Left lobe of liver (tissue), 2 donors: ENCODE measurements around the gene MBTPS1. TPM values are rescaled to one million over a fixed set of nuclear protein-coding genes. Genes with fewer than 3 reads are reported as not detected.

Source experiments
- ATAC-seq: fragments of 200-7000 bp; cut with Tn5 transposase; one replicate; pipeline ENCODE4 v1.9.1; 2020; ENCODE audit warnings: mild to moderate bottlenecking, moderate library complexity
- DNase-seq: peaks from one replicate; pipeline ENCODE4 v3.0.0-alpha.2; 2020; ENCODE audit warnings: low spot score
- total RNA-seq: library from RNA; stranded (reverse); gene quantifications from one replicate; pipeline ENCODE4 v1.2.1, GENCODE V29; 2021
- donor health status: DM: no; HTN: no; CAD: no; lungs with moderate emphysema.
- donor health status: DM: no; HTN: yes; CAD: no.

The MBTPS1 gene
- total RNA-seq, 1 donor from 2014 or later, result 41.3 TPM

DNA sequence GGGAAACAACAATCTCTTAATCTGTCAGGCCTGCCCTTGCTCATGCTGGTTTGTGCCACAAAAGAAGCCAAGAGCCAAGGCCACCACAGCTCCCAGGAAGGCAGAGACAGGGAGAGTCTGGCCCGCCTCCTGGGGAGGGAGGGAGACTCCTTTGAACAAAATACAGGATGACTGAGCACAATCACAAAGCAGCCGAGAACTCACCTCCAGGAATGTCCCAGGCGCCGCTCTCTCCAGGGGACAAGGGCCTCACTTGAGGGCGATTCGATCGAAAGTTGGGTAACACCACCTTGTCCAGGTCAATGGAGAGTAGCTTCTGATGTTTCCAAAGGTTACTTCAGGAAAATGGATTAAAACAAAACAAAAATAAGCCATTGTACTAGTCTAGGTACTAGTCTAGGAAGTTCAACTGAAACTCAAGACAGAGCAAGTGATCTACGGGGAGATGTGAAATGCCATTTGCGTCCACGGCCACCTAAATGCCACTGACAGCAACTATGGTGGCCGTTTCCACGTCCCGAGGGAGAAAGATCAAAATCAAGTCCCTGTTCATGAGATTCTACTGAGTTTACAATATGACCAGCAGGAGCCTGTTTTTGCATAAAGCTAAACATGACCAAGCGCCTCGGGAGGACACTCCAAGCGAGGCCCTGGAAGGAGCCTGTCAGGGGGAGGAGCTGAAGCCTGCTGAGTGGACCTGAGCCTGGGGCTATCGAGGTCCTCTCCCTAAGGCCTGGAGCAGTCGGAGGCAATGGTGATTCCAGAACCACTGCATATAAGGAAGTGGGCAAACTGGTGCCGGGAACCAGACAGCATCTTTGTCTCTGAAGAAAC is 60.7 kb downstream of the MBTPS1 start:
- no peak for ATAC-seq
- DNase-seq, result peak; percentile 21

DNA sequence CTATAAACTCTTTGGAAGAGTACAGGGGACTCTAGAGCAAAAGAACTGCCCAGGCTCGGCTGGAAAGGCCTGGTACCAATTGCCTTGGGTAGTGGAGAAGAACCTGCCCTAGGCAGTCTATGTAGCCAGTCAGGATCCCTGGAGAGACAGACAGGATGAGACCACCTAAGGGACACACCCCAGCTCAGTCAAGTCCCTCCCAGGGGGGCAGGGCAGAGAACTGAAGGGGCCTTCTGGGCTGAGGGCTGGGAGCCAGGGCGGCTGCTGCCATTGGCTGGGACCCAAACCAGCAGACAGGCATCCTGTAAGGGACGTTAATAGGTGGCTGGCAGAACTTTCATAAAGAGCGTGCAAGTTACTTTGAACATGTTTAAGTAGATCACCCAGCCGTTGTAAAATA is 61.4 kb downstream of the MBTPS1 start:
- DNase-seq, result no peak
- ATAC-seq, result no peak

DNA sequence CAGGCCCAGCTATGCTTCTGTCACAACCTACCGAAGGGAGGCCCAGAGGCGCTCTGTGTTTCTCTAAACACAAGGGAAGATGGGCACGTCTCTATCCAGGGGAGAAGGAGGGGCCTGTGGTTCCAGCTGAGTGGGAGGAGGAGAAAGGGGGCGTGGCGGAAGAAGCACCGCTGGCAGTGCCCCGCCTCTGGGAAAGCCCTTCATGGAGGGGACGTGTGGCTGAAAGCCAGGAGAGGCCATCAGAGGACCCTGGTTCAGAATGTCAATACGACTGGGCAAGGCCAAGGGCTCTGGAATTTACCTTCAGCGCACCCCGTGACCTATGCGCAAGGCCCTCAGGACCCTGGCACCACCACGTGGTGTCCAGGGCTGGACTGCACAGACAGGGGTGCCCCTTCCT is 61.8 kb downstream of the MBTPS1 start:
- no peak for DNase-seq
- ATAC-seq, result no peak

DNA sequence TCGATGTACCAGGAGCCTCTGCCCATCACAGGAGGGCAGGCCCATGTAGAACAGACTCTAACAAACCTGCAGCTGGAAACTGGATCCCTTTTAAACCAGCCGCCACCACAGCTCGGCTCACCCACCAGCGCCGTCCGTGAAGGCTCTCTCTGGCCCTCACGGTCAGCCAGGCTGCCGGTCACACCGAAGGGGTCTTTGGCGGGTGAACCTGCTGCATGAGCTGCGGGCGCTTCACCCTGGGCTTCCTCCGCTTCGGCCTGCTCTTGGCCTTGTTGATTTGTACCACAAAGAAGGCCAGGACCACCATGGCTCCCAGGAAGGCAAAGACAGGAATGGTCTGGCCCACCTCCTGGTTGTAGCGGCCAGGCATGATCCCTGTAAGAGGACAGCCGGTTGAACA is 62.5 kb downstream of the MBTPS1 start:
- DNase-seq (no peak), ATAC-seq (no peak)

DNA sequence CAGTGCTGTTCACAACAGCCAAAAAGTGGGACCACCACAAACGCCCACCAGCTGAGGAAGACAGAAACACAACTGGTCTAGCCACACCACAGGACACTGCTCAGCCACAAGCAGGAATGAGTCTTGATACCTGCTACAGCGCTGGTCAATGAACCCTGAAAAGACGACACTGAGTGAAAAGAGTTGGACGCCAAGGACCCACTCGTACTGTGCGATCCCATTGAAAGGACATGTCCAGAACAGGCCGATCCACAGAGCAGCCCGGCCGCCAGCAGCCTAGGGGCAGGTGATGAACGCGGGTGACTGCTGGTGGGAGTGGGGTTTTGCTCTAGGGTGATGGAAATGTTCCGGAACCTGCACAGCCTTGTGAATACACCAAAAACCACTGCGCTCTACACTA is 63.5 kb downstream of the MBTPS1 start:
- DNase-seq, result no peak
- no peak for ATAC-seq

DNA sequence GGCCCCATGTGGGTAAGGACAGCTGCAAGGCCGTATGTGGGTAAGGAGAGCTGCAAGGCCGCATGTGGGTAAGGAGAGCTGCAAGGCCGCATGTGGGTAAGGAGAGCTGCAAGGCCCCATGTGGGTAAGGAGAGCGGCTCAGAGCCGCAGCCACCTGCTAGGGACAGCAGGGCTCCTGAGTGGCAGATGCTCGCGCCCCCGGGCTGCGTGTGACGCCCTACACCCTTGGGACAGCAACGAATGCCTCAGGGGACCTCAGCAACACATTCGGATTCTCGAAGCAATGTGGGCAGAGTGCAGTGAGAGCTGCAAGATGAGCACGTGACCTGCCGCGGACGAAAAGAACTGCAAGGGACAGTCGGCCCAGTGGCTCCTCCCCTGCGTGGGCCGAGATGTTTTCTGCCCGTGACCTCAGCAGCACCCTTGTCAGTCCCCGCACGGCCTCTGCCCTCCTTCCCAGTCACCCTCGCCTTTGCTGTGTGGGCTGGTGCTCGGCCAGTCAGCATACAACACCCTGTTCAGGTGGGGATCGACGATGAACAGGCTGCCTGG is 64.6 kb downstream of the MBTPS1 start:
- ATAC-seq (no peak), DNase-seq (no peak)

DNA sequence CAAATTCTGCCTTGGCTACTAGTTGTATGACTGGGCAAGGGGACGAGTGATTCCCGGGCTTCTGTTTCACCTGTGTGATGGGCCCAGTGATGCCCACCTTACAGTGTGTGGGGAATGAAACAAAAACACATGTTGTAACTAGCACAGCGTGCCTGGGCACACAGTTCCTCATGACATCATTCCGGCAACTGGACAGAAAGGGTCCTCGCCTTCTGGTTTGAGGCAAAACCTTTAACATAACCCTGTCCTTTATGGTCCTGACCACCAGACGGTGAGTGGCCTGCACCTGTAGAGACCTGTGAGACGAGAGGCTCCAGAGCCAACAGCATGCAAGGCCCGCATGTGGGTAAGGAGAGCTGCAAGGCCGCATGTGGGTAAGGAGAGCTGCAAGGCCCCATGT is 66.4 kb downstream of the MBTPS1 start:
- ATAC-seq, result no peak

DNA sequence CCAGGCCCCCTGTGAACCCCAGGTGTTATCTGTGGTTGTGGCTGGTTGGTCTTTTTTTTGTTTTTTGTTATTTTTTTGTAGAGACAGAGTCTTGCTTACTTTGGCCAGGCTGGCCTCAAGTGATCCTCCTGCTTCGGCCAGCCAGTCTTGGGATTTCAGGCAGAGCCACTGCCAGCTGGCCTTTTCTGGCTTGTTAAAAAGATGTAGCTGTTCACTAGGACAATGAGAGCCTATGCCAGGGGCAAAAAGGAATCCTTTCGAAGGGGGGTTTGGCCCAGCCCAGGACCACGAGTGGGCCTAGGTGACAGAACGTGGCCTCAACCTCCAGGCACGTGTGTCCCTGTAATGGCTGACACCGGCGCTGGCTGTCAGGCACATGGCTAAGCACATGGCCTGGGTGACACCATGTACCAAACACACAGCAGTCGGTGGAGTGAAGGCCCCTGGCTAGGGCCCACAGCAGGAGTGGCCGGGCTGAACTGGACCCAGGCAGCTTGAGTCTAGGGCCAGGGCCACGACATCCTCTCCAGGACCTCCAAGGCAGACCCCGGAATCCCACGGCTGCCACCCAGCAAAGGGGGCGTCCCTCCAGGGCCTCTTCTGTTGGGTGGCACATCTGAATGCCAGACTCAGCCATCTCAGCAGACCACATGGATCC is 67.2 kb downstream of the MBTPS1 start:
- DNase-seq (no peak), ATAC-seq (no peak)

More for the DNA sequence above, 66.4 kb downstream of the MBTPS1 start:
- no peak for DNase-seq

DNA sequence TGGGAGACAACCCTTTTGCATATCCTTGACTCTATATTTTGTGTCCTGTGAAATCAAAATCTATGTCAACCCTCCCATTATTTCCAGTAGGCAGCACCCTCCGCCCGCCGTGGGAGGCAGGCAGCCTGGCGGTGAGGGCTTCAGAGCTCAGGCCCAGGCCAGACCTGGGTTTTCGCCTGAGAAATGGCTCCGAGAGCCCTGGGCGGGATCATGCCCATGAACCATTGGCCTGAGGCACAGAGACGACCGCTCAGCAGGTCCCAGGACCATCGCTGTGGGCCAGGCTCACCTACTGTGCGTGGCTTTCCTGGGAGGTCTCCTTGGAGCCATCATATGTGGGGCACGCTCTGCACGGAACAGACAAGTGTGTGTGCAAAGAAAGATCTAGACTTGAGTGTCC is 67.9 kb downstream of the MBTPS1 start:
- DNase-seq (no peak), ATAC-seq (no peak)

DNA sequence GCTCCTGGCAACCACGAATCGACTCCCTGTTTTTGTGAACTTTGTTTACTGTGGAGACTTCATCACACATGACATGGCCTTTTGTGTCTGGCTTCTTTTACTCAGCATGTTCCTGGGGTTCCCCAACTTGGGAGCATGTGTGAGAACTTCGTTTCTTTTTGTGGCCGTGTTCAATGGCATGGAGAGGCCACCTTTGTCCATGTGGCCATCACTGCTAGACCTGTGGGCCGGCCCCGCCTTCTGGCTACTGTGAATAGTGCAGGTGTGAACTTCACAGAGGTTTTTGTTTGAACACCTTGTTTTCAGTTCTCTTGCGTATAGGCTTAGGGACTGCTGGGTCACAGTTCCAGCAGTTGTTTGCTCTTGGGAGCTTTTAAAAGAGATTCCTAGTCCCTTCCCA is 68.5 kb downstream of the MBTPS1 start:
- ATAC-seq (peak; percentile 36), DNase-seq (no peak)

DNA sequence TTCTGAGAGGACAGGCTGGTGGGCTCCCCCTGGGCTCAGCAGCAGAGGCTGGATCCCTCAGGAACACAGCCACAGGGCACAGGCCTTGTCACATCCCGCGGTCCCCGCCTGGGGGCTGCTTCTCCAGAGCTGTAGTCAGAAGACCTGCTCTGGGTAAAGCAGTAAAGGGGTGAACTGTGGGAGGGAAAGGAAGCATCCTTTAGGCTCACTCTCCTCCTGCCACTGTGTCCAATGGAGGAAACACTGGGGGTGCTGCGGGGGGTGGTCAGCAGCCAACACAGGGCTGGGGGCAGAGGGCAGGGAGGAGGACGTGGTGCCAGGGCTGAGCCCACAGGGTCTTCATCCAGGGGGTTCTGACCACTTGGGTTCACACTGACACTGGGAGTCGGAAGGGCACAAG is 69.1 kb downstream of the MBTPS1 start:
- DNase-seq (no peak), ATAC-seq (no peak)

DNA sequence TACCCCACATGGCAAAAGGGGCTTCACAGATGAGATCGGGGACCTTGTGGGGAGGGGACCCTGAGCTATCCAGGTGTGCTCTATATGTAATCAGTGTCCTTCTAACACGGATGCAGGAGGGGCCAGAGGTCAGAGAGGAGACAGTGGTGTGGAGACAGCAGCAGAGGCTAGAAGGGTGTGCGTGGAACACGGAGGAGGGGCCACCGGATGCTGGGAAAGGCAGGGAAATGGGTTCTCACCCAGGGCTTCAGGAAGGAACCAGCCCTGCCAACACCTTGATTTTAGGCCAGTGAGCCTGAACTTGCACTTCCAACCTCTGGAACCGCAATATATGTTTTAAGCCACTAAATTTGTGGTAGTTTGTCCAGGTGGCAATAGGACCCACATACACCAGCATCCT is 69.5 kb downstream of the MBTPS1 start:
- ATAC-seq, result no peak
- no peak for DNase-seq

DNA sequence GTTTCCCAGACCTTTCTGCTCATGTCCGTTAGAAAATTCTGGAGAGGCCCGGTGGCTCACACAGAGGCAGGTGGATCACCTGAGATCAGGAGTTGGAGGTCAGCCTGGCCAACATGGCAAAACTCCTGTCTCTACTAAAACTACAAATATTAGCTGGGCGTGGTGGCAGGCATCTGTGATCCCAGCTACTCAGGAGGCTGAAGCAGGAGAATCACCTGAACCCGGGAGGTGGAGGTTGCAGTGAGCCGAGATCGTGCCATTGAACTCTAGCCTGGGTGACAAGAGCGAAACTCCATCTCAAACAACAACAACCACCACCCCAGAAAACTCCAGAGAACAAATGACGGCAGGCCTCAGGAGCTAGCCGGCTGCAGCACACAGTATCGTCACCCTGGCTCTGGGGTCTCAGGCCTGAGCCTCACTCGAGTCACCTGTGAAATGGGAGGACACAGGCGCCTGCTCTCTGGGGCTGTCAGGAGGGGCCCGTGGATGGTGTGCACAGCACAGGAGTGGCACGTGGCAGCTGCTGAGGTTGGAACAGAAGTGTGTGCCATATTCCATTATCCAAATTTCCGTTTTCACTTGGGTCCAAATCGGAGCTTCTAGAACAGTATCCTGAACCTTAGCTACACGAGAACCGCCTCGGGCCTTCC is 70.8 kb downstream of the MBTPS1 start:
- no peak for DNase-seq
- ATAC-seq, result no peak

DNA sequence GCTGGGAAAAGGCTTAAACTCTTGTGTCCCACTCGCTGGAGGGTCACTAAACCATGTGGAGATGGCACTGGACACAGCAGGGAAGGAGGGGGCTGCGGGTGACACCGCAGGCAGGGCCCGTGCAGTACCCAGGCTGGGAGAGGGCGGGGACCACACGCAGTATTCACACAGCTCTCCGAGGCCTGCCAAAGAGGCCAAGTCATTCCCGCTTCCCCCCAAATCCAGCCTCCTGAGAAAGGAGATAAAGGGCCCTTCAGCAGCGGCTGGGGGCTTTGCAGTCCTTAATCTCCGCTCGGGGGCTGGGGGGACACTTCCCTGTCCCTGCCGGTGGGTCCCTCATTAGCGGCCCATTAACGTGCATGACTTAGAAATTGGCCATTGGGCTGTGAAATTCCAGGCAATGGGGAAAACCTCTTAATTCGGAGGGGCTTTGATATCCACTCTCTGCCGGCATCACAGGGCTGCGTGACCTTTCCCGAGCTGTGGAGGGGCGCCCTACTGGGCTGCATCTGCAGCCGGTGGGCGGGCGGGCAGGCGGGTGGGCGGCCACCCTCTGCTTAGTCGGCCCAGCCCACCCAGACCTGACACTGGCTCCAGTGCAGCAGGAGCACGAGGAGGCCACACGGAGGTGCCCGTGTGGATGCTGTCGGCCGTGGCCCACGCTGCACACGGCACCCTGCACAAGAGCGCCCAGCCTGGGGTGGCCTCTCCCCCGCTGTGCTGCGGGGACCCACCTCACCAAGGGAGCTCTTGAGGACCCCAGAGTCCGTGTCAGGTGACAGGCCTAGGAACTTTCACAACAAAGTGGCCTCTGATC is 71.5 kb downstream of the MBTPS1 start:
- ATAC-seq (no peak), DNase-seq (no peak)

DNA sequence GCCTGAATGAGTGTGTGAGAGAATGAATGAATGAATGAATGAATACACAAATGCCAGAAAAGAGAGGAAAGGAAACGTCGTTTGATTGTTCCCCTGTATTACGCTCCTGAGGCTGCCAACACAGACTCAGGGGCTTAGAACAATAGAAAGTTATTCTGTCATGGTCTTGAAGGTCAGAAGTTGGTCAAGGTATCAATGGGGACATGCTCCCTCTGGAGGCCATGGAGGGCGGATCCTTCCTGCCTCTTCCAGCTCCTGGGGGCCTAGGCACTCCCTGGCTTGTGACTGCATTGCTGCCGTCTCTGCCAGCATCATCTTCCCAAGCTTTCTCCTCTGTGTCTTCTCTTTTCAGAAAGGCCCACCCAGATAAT is 72.6 kb downstream of the MBTPS1 start:
- no peak for DNase-seq

DNA sequence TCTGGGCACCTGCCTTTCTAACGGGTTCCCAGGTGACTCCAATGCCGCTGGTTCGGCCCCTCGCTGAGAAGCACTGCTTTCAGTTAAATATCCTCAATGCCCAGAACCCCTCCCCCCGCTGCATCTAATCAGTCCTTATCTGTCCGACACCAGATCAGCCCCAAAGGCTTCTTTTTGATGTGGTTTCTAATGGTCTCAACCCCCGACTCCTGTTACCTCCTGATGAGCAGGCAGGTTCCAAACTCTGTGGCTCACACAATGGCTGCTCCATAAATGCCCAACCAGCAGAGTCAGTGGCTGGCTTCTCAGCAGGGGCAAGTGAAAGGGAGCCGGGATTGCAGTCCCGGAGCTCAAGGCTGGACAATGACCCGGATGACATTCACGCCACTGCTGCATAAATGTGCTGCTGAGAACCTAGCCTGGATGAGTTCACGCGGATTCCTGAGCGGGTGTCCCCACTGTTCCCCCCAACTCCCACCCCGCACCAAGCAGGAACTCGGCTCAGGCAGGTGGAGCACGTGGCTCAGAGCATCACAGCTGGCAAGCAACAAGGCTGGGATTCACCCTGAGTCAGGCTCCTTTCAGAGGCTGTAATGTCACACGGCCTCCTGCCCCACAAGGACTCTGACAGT is 73.1 kb downstream of the MBTPS1 start:
- no peak for ATAC-seq

More for the DNA sequence above, 72.6 kb downstream of the MBTPS1 start:
- ATAC-seq, result peak; percentile 67

DNA sequence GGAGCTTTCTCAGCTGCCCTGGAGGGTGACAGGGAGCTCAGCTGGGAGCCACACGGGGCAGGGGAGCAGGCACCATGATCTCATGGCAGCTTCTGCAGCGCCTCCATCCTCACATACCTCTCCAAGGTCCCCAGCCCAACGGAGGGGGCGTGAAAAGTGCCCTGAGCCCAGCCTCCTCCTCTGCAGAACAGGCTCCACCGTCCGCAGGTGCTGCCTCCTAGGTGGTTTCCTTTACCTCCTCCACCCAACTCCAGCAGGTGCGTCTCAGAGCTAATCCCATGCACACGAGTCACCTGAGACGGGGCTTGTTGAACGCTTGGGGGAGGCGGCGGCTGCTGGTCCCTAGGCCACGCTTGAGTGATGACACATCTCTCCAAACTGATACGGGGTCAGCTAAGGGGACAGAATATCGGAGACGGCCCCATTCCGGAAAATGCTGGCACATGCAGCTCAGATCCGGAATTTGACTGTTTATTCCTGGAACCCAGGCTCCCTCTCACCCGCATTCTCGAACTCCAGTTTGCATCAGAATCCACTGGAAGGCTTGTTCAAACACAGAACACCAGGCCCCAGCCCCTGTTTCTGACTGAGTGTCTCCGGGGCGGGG is 73.8 kb downstream of the MBTPS1 start:
- no peak for DNase-seq

More for the DNA sequence above, 73.1 kb downstream of the MBTPS1 start:
- no peak for DNase-seq

DNA sequence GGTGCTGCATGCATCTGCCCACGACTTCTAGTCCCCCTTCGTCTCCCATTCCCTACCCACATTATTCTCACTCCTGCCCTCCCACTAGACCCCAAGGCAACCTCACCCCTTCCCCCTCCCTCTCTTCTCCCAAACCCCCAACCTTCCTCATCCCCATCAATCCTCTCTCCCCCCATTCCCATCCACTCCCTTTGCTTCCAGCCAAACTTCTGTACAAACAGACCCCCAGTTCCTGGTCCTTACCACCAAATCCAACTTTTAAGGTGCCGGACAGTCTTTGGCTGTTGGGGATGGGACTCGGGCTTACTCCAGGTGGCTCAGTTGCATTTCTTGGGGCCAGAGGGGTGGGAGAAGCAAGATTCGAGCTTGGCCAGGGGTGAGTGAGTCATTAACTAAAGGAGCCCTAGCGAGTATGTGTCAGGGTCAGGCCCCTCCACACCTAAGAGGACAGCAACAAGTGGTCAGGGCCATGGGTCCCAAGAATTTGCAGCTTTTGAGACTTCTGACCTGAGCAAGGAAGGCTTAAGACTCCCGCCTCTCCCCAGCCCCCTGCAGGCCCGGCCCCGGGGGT is 74.3 kb downstream of the MBTPS1 start, which contains the start of gene SLC38A8:
SLC38A8 (minus strand) TSS at position 488 of the 571 bp plus-strand sequence. CDS start 638 bp downstream, outside the sequence.
- DNase-seq, result no peak
- ATAC-seq, result no peak

More for the DNA sequence above, 73.8 kb downstream of the MBTPS1 start:
- no peak for ATAC-seq

DNA sequence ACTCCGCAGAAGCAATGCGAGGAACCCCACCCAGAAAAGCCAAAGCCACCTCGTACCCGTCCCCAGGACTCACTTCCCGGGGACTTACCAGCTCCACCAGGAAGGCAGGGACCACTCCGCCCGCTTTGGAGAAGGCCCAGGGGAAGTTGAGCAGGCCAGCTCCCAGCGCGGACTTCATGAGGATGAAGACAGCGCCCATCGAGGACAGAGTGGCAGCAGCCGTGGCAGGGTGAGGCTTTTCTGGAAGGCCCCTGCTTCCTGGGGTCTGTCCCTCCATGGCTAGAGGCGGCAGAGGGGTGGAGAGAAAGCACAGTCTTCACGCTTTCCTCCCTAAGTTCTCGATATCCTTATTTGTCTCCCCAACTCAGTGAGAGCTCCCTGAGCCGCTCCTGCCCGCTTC is 74.9 kb downstream of the MBTPS1 start:
- no peak for DNase-seq
- no peak for ATAC-seq
